Stimulated activated naive CD8-positive, alpha-beta T cell treated with anti-CD3 and anti-CD28 coated beads, Interleukin-15, Interleukin-2, amounts not matched to agents 100 ng/mL and 50 ng/mL, for 24 hours (primary cell): Measurements from ENCODE around the gene PCOLCE2.

Source experiments
- H3K27ac Mint-ChIP-seq: one replicate; pipeline ENCODE4 v1.8.0; 2021; ENCODE audit warnings: mild to moderate bottlenecking, mixed read lengths
- H3K27me3 Mint-ChIP-seq: one replicate; pipeline ENCODE4 v1.8.0; 2021; ENCODE audit warnings: mixed read lengths
- H3K36me3 Mint-ChIP-seq: one replicate; pipeline ENCODE4 v1.8.0; 2021; ENCODE audit warnings: low read depth, mixed read lengths
- H3K4me1 Mint-ChIP-seq: one replicate; pipeline ENCODE4 v1.8.0; 2021; ENCODE audit warnings: low read depth, mixed read lengths
- H3K4me3 Mint-ChIP-seq: one replicate; pipeline ENCODE4 v1.8.0; 2021; ENCODE audit warnings: mild to moderate bottlenecking, mixed read lengths
- H3K9me3 Mint-ChIP-seq: one replicate; pipeline ENCODE4 v1.8.0; 2021; ENCODE audit warnings: mixed read lengths

PCOLCE2 gene

DNA sequence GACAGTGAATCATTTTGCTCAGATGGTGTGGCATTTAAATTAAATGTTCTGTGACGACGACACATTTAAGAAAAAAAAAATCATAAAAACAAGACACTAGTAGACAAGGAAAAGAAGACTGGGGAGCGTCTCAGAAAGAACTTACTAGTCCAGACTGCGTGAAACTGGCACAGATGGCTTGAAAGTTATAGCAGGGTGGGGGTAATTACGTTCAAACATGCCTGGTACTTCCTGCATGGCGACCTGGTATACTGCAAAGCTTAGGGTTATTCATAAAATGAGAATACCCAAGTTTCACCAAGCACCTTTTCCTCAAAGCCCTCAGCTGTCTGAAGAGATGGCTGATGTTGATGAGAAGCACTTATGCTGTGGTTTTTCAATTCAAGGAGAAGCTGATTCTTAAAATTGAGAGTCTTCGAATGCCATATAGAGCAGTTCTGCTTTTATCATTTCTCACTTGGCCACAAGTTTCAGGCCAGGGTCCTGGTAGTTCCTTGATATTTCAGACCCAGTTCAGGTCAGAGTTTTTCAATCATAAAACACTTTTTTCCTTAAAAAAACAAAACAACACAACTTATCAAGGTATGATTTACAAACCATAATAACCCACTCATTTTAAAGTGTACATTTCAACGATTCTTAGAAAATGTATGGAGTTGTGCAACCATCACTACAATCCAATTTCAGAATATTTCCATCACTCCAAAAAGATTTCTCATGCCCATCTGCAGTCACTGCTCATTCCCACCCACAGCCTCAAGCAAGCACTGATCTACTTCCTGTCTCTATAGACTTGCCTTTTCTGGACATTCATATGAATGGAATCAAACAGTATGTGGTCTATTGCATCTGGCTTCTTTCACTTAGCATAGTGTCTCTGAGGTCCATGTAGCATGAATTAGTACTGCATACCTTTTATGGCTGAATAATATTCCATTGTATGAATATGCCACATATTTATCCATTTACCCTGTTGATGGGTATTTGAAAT, 24.7 kb downstream of the PCOLCE2 start:
- H3K9me3 Mint-ChIP-seq: no peaks in the 10 kb centered on the region
- peaks cover 25% of the 10 kb centered on the region for H3K27me3 Mint-ChIP-seq
- H3K27ac Mint-ChIP-seq: peak overlapping the region; percentile 9
- no peaks in the 10 kb centered on the region for H3K36me3 Mint-ChIP-seq
- peaks cover 14% of the 10 kb centered on the region for H3K4me1 Mint-ChIP-seq
- H3K4me3 Mint-ChIP-seq: no peak overlapping the region

DNA sequence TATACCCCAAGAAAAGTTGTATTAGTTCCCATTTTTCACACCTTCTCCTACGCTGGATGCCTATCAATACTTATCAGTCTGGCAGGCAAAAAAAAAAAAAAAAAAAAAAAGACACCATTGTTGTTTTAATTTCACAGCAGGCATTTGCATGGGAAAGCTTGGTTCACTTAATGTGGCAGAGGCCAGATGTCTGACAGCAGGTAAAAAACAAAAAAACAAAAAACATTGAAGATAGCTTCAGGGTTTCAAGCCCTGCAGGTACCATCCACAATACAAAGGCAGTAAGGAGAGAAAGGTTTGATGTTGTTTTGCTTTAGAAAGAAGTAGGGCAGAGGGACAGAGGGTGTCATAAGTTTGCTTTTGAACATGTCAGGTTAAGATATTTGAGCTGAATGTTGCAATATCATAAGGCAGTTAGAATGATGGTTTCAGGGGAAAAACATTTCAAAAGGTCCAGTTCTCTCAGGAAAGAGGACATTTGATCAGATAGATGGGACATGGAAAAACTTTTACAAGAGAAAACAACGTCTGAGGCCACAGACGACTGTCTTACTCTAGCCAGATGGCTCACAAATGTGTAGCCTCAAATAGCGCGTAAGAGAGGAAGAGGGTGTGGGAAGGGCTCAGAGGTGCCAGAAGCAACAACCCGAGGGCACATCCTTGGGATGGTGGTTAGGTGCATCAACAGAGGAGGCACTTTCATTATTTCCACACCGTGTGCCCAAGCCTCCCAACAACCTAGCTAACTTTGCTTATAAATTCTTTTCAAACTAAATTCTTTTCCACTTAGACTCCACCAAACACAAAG, 25.7 kb downstream of the PCOLCE2 start:
- Mint-ChIP-seq H3K36me3 (no peaks in the 10 kb centered on the region), H3K27me3 (peaks cover 25% of the 10 kb centered on the region), H3K27ac (peak overlapping the region; percentile 5), H3K4me1 (peaks cover 14% of the 10 kb centered on the region), H3K4me3 (no peak overlapping the region), H3K9me3 (no peaks in the 10 kb centered on the region)

DNA sequence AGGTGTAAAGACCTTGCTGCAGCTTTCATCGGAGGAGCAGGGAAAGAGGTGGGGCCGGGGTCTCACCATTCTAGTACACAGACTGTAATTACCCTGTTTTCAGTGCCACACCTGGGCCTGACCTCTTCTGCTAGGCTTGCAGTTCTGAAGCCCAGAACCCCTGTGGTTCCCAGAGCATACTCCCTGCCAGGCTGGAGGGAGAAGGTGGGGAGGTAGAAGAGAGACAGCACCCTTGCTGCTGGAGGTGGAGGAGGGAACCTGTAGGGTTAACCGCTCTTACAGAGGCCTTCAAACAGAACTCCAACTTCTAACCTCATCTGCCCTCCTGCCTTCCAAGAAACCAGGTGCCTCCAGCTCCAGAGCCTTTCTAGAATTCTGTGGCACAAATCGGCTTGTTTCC, 27.0 kb downstream of the PCOLCE2 start:
- no peak overlapping the region for H3K4me3 Mint-ChIP-seq
- no peaks in the 10 kb centered on the region for H3K9me3 Mint-ChIP-seq
- H3K4me1 Mint-ChIP-seq: peaks cover 14% of the 10 kb centered on the region
- no peaks in the 10 kb centered on the region for H3K36me3 Mint-ChIP-seq
- no peak overlapping the region for H3K27ac Mint-ChIP-seq
- H3K27me3 Mint-ChIP-seq: peaks cover 25% of the 10 kb centered on the region

DNA sequence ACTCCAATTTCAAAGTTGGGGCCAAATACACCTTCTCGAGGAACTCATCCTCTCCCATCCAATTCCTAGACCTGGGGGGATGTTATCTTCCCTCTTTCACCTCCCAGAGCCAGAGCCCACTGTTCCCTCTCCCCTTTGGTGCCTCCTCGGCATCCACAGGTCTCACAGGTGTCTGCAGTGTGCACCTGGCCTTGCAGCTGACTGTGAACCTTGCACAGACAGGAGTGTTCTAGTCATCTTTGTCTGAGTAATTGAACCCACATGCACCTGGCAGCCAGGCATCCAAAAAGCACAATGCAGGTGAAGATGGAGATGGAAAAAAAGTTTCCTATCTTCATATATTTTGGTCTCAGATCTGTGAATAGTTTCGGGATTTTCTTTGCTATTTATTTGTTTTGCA, 30.8 kb downstream of the PCOLCE2 start:
- peaks cover 18% of the 10 kb centered on the region for H3K27me3 Mint-ChIP-seq
- no peaks in the 10 kb centered on the region for H3K9me3 Mint-ChIP-seq
- H3K4me3 Mint-ChIP-seq: no peak overlapping the region
- peaks cover 2% of the 10 kb centered on the region for H3K4me1 Mint-ChIP-seq
- no peak overlapping the region for H3K27ac Mint-ChIP-seq
- no peaks in the 10 kb centered on the region for H3K36me3 Mint-ChIP-seq

DNA sequence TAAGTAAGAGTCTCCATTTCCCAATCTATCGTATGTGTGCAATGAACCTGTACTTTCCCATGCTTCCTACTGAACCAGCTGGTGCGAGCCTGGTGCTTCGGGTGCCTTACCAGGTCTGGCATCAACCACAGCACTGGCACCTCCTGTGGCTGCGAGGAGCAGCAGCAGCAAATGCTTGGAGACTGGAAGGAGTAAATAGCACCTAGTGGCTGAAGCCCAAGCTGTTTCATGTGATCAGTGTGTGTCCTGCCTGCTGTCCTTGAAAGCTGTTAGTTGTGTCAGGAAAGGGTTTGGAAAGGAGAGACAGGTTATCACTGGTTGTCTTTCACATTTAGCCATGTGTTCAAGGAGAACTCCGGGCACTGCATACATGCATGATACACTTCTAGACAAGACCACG, 31.8 kb downstream of the PCOLCE2 start:
- H3K27me3 Mint-ChIP-seq: peaks cover 16% of the 10 kb centered on the region
- H3K9me3 Mint-ChIP-seq: no peaks in the 10 kb centered on the region
- no peak overlapping the region for H3K27ac Mint-ChIP-seq
- H3K36me3 Mint-ChIP-seq: no peaks in the 10 kb centered on the region
- no peaks in the 10 kb centered on the region for H3K4me1 Mint-ChIP-seq
- H3K4me3 Mint-ChIP-seq: no peak overlapping the region

DNA sequence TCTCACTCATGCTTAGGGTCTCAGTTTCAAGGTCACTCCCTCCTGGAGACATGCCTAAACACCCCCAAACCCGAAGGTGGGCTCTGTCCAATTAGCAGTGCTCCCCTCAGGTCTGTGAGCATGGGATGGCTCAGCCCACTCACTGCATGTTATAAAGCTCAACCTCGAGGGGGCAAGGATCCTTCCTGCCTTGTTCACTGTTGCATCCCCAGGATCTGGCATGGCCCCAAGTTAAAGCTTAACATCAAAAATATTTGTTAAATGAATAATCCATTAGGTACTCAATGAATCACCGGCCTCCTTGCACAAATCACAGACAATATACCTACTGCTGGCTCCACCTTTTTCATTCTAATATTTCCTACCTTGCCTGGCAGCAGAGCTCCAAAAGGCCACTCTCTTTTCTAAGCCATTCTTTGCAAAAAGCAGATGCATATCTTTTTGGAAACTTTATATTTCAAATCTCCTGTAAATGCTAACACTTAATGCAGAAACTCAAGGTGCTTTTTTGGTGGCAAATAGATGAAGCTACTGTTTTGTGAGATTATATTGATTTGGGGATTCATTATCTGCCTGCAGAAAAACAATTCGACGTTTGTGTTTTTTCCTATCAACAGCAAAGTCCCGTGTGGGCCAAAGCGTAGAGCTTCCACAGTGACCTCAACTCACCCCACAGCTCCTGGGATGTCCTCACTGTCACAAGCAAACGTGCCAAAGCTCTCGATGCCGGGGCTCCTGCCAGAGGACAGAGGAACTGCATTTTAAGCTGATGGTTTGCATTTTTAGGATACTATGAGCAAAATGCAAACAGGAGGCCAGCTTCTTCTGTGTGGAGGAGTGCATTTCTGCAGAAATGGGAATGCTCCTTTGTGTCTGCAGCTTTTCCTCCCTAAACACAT, 35.4 kb downstream of the PCOLCE2 start:
- Mint-ChIP-seq H3K36me3 (no peaks in the 10 kb centered on the region), H3K4me1 (no peaks in the 10 kb centered on the region), H3K27ac (no peak overlapping the region), H3K27me3 (peaks cover 5% of the 10 kb centered on the region), H3K4me3 (no peak overlapping the region), H3K9me3 (no peaks in the 10 kb centered on the region)

DNA sequence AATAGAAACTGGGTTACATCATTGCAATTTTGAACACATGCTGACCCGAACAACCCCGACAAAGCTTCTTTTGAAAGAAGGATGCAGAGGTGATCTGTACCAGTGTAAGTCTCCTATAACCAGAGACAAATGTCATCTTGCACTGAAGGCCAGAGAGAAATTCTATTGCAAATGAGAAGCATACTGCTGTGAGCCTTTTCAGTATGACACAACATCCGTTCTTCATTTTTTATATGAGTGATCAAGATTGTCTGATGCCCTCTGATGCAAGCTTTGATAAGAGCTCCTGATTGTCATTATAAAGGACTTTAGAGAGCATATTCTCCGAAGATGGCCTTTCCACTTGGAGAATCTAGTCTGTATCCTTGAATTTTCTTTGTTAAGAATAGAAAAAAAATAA, 36.9 kb downstream of the PCOLCE2 start:
- no peaks in the 10 kb centered on the region for H3K4me1 Mint-ChIP-seq
- H3K27me3 Mint-ChIP-seq: peaks cover 5% of the 10 kb centered on the region
- no peaks in the 10 kb centered on the region for H3K9me3 Mint-ChIP-seq
- H3K27ac Mint-ChIP-seq: no peak overlapping the region
- no peaks in the 10 kb centered on the region for H3K36me3 Mint-ChIP-seq
- H3K4me3 Mint-ChIP-seq: no peak overlapping the region

DNA sequence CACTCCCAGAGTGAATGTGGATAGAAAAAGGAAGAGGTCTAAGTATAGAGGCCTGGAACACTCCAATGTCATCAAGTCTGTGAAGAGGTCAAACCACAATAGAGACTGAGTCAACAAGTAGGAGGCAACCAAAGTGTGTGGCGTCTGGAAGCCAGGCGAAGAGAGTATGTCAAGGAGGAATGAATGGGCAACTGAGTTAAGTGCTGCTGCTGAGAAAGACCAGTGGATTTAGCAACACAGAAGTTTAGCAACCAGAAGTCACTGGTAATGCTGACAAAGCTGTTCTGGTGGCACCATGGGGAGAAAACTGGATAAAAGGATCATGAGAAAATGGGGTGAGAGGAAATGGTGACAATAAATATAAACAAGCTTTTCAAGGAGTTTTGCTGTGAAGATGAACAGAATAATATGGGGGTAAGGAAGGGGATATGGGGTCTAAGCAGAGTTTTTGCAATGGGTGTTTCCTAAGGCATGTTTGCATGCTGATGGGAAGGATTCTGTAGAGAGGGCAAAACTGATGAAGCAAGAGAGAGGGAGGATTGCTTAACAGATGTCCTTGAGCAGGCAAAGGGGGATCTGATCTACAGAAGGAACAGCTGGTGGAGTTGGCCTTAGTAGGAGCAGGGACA, 38.4 kb downstream of the PCOLCE2 start:
- Mint-ChIP-seq H3K4me3 (no peak overlapping the region), H3K27me3 (peaks cover 5% of the 10 kb centered on the region), H3K4me1 (no peaks in the 10 kb centered on the region), H3K36me3 (no peaks in the 10 kb centered on the region), H3K27ac (no peak overlapping the region), H3K9me3 (no peaks in the 10 kb centered on the region)

DNA sequence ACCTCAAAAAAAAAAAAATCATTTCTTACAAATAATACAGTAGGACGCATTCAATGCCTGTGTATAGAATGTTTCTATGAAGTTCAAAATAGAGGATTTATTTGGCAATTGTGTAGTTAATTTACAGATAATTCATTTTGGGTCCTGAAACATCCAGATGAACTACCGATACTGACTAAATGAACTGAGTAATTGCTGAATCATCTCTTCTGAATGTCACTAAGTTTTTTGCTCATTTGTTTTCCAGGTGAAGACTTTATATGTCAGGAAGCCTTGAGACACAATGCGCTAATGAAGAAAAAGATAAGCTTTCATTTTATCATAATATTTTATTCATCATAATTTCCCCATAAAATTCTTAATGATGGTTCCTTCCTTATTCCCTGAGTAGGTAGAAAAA, 39.7 kb downstream of the PCOLCE2 start:
- Mint-ChIP-seq H3K27me3 (peaks cover 5% of the 10 kb centered on the region), H3K9me3 (no peaks in the 10 kb centered on the region), H3K27ac (no peak overlapping the region), H3K36me3 (no peaks in the 10 kb centered on the region), H3K4me3 (no peak overlapping the region), H3K4me1 (no peaks in the 10 kb centered on the region)

DNA sequence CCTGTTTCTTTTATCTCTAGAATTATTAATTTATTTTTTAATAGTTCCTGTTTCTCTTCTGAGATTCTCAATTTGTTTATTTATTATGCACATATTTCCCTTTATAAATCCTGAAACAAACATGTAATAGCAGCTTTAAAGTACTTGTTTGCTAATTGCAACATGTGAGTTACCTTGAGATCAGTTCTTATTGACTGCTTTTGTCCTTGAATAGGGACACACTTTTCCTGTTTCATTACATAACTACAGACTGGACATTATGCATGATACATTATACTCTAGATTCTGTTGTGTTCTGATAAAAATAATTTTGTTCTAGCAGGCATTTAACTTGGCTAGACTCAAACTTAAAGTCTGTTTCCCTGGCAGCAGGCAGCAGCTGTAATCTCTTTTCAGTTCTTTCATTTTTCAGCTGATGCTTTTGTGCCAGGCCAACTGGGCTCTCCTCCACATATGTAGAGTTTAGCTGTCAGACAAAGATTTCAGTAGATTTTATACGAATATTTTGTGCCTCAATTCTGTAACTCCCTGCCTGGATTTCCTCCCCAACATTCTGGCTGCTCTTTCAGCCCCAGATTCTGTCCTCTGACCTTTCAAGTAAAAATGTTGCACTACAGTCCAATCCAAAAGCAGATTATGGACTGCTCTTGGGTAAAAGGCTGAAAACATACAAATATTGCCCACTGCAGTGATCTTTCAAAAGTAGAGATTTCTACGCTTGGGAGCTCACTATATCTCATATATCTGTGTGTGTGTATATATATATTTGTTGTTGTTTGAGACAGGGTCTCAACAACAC, 41.9 kb downstream of the PCOLCE2 start:
- Mint-ChIP-seq H3K27ac (no peak overlapping the region), H3K9me3 (no peaks in the 10 kb centered on the region), H3K4me1 (no peaks in the 10 kb centered on the region), H3K36me3 (no peaks in the 10 kb centered on the region), H3K4me3 (no peak overlapping the region), H3K27me3 (peaks cover 5% of the 10 kb centered on the region)

DNA sequence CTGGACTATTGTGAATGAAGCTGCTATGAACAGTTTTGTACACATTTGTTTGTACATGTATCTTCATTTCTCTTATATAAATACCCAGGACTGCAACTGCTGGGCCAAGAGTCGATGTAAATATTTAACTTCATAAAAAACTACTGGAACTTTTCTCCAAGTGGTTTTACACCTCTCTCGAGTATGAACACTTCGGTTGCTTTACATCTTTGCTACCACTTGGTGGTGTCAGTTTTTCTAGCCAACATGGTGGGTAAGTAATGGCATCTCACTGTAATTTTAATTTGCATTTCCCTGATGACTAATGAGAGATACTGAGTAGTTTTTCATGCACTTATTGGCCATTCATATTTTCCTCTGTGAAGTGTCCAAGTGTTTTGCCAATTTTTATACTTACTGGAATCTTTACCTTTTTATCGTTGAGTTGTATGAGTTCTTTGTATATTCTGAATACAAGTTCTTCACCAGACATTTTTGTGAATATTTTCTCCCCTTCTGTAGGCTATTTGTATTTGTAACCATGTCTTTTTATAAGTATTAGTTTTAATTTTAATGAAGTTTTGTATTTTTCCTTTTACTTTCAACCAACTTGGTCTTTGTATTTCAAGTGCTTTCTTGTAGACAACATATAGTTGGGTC, 44.4 kb downstream of the PCOLCE2 start:
- no peaks in the 10 kb centered on the region for H3K9me3 Mint-ChIP-seq
- no peak overlapping the region for H3K4me3 Mint-ChIP-seq
- peaks cover 4% of the 10 kb centered on the region for H3K27me3 Mint-ChIP-seq
- no peaks in the 10 kb centered on the region for H3K4me1 Mint-ChIP-seq
- no peaks in the 10 kb centered on the region for H3K36me3 Mint-ChIP-seq
- no peak overlapping the region for H3K27ac Mint-ChIP-seq

DNA sequence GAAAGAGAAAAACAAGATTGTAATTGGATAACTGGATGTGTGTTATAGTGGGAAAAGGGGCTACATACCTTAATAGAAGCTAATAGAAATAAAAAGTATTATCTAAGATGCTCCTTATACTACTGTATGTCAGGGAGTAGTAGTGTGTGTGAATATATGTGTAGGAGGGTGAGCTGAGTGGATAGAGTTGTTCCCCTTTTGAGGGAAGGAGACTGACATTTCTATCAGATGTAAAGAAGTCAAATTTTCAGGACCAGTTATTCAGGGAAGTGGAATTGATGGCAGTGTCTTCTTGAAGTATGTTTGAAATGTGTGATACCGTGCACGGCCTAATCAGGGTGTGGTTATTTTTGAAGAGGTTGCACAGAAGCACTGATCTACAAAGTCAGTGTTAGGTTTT, 49.1 kb downstream of the PCOLCE2 start:
- Mint-ChIP-seq H3K27ac (no peak overlapping the region), H3K9me3 (no peaks in the 10 kb centered on the region), H3K4me1 (no peaks in the 10 kb centered on the region), H3K36me3 (no peaks in the 10 kb centered on the region), H3K27me3 (peaks cover 6% of the 10 kb centered on the region), H3K4me3 (no peak overlapping the region)

DNA sequence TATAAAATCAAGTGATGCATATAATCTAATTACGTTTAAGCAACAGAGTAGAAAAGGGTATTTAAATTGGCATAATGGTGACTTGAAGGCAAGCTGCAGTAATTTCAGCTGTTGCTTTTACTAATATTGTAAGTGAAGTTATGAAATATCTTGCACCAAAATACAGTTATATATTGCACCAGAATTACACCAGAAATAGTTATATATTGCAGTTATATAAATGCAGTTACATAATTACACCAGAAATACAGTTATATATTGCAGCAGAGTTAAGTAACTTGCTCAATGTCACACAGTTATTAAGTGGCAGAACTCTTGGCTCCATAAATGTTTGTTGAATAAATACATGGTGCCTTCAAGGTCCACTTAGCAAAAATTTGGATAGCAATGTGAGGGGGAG, 51.4 kb downstream of the PCOLCE2 start:
- Mint-ChIP-seq H3K36me3 (no peaks in the 10 kb centered on the region), H3K9me3 (no peaks in the 10 kb centered on the region), H3K4me3 (no peak overlapping the region), H3K27ac (no peak overlapping the region), H3K27me3 (peaks cover 11% of the 10 kb centered on the region), H3K4me1 (no peaks in the 10 kb centered on the region)
